Fibroblast of lung (primary cell): ENCODE measurements around the gene CTDSP2.

ENCODE experiments used
- CTCF ChIP-seq, 2 donors: IDR thresholded peaks in 1 of 2; conservative IDR thresholded peaks in 1 of 2; 1 replicate in 1 of 2; 2 replicates in 1 of 2; pipeline ENCODE4 v1.5.1; 2011 to 2012; ENCODE audit warnings: low read length in 2 of 2, control low read depth in 1 of 2, inconsistent platforms in 1 of 2, low read depth in 1 of 2, mild to moderate bottlenecking in 1 of 2
- EZH2 ChIP-seq: IDR thresholded peaks from 2 replicates; pipeline ENCODE4 v1.5.1; 2012; ENCODE audit warnings: low read length, control low read depth, mild to moderate bottlenecking; ENCODE audit errors: missing control alignments

GRCh38 chr12:57846285-57846576, 298 bp downstream of the CTDSP2 start:
- TF ChIP-seq CTCF (conservative IDR thresholded peaks at IDR 0.05 in 1 of 2, IDR thresholded peaks at IDR 0.05 in 1 of 2; ENCODE audit: low read depth in 1 of 2, low read length in 2 of 2) (no peak), EZH2 (no peak)
